Duodenal mucosa (tissue), 2 donors: ENCODE data around the gene IDH2.

ENCODE experiments used
- H3K27ac ChIP-seq: one replicate; pipeline ENCODE4 v1.7.0; 2013; ENCODE audit warnings: low read depth, low read length
- H3K27me3 ChIP-seq, 2 donors: one replicate each; pipeline ENCODE4 v1.7.0; 2013; ENCODE audit warnings: low read length in 2 of 2, control low read depth in 1 of 2; ENCODE audit not compliant: insufficient read depth in 2 of 2, control insufficient read depth in 1 of 2
- H3K36me3 ChIP-seq, 2 donors: one replicate each; pipeline ENCODE4 v1.7.0; 2013; ENCODE audit warnings: low read length in 2 of 2, control low read depth in 1 of 2; ENCODE audit not compliant: insufficient read depth in 2 of 2, control insufficient read depth in 1 of 2
- H3K4me1 ChIP-seq, 2 donors: one replicate each; pipeline ENCODE4 v1.7.0; 2013; ENCODE audit warnings: low read length in 2 of 2, control low read depth in 1 of 2; ENCODE audit not compliant: insufficient read depth in 2 of 2, control insufficient read depth in 1 of 2
- H3K4me3 ChIP-seq, 2 donors: one replicate each; pipeline ENCODE4 v1.7.0; 2013; ENCODE audit warnings: low read length in 2 of 2, low read depth in 1 of 2
- H3K9ac ChIP-seq, 2 donors: one replicate each; pipeline ENCODE4 v1.7.0; 2013; ENCODE audit warnings: low read length in 2 of 2, low read depth in 1 of 2
- H3K9me3 ChIP-seq, 2 donors: one replicate each; pipeline ENCODE4 v1.7.0; 2013; ENCODE audit warnings: low read length in 2 of 2, control low read depth in 1 of 2; ENCODE audit not compliant: control insufficient read depth in 1 of 2

The IDH2 gene

GRCh38 chr15:90084876-90085423, 17.3 kb downstream of the IDH2 start:
- H3K9me3 ChIP-seq = no peaks in the 10 kb centered on the region
- no peak overlapping the region for H3K9ac ChIP-seq
- H3K27me3 ChIP-seq = no peaks in the 10 kb centered on the region
- no peak overlapping the region for H3K27ac ChIP-seq
- H3K36me3 ChIP-seq = peaks cover 48 to 83% of the 10 kb centered on the region in 2 donors
- no peak overlapping the region for H3K4me3 ChIP-seq
- no peaks in the 10 kb centered on the region for H3K4me1 ChIP-seq

GRCh38 chr15:90083954-90084607, 18.2 kb downstream of the IDH2 start:
- no peaks in the 10 kb centered on the region for H3K27me3 ChIP-seq
- H3K4me3 ChIP-seq = no peak overlapping the region
- no peaks in the 10 kb centered on the region for H3K9me3 ChIP-seq
- H3K9ac ChIP-seq = no peak overlapping the region
- no peaks in the 10 kb centered on the region for H3K4me1 ChIP-seq
- H3K27ac ChIP-seq = no peak overlapping the region
- H3K36me3 ChIP-seq = peaks cover 51 to 83% of the 10 kb centered on the region in 2 donors

DNA sequence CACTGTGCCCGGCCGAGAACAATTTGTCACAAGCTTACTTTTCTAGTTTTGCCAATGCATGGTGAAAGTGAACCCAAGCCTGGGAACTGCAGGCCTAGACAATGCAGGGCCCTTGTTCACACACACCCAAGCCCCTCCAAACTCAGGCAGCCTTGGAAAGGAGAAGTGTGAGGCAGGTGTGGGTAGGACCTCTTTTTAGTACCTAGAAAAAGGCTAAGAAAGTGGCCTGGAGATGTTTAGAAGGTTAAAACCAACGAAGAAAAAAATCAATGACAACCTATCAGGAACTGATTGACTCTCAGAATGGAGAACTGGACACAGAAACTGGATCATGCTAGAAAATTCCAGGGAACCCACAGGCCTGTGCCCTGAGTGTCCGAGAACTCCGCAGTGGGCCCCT, 18.8 kb downstream of the IDH2 start:
- H3K27me3 ChIP-seq = no peaks in the 10 kb centered on the region
- H3K4me3 ChIP-seq = no peak overlapping the region
- no peaks in the 10 kb centered on the region for H3K9me3 ChIP-seq
- H3K36me3 ChIP-seq = peaks cover 50 to 86% of the 10 kb centered on the region in 2 donors
- H3K9ac ChIP-seq = no peak overlapping the region
- H3K27ac ChIP-seq = no peak overlapping the region
- no peaks in the 10 kb centered on the region for H3K4me1 ChIP-seq

DNA sequence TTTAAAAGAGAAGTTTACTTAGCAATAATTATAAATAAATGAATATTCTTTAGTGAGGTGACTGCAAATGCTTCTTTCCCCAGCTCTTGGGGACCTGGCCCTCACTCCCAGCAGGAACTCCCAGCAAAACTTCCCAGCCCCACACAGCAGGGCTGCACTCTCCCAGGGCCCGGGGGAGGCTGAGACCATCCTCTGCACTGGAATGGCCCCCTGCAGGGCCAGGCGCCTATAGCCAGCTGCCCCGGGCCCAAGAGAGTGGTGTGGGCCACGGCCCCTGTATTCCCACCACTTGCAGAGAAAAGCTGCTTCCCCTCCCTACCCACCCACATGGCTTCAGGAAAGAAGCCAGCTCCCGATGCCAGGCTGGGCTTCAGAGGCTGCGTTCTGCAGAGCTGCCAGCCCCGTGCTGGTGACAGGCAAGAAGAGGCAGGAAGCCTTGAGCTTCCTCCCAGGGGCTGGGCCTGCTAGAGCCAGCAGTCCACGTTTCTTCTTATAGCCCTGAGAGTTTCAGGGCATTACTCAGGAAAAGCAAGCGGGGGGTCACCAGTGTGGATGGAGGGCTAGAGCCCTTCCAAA, 20.0 kb downstream of the IDH2 start:
- no peaks in the 10 kb centered on the region for H3K27me3 ChIP-seq
- H3K4me3 ChIP-seq = no peak overlapping the region
- H3K27ac ChIP-seq = no peak overlapping the region
- peaks cover 43 to 80% of the 10 kb centered on the region in 2 donors for H3K36me3 ChIP-seq
- H3K9me3 ChIP-seq = no peaks in the 10 kb centered on the region
- H3K4me1 ChIP-seq = no peaks in the 10 kb centered on the region
- H3K9ac ChIP-seq = no peak overlapping the region

DNA sequence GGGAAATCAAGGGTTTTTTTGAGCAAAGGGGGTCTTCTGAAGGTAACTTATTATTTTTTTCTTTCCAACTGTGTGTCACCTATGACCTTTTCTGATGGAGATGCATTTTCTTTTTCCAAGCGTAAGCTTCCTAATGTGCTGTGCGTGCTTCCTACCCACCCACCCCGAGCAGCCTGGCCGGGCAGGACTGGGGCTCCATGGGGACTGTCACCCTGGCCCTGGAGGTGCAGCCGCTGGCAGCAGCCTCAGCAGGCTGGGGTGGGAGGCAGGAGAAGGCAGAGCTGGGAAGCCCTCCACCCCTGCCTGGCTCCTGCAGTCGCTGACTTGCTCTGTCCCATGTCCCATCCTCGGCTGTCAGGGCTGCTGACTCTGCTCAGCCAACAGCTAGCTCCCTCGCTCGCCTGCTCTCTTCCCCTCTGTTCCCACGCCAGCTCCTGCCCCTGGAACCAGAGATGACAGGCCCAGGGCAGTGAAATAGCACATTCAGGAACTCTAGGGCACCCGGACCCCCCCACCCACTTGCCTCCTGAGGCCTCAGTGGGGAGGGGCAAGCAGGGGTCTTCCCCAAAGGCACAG, 21.4 kb downstream of the IDH2 start:
- Histone ChIP-seq H3K4me3 (no peak overlapping the region), H3K9me3 (no peaks in the 10 kb centered on the region), H3K4me1 (peaks cover 4% of the 10 kb centered on the region in 2 donors), H3K27me3 (no peaks in the 10 kb centered on the region), H3K9ac (no peak overlapping the region), H3K27ac (no peak overlapping the region), H3K36me3 (peaks cover 40 to 75% of the 10 kb centered on the region in 2 donors)

- no peaks in the 10 kb centered on the region for H3K27me3 ChIP-seq
- peaks cover 36 to 72% of the 10 kb centered on the region in 2 donors for H3K36me3 ChIP-seq
- no peaks in the 10 kb centered on the region for H3K9me3 ChIP-seq
- H3K4me3 ChIP-seq = no peak overlapping the region
- H3K9ac ChIP-seq = no peak overlapping the region
- H3K4me1 ChIP-seq = peaks cover 6 to 9% of the 10 kb centered on the region in 2 donors
- no peak overlapping the region for H3K27ac ChIP-seq
These were observed 21.9 kb downstream of the IDH2 start for GRCh38 chr15:90080458-90080755.

GRCh38 chr15:90079619-90080457, 22.4 kb downstream of the IDH2 start:
- no peaks in the 10 kb centered on the region for H3K9me3 ChIP-seq
- H3K27ac ChIP-seq = no peak overlapping the region
- peaks cover 32 to 69% of the 10 kb centered on the region in 2 donors for H3K36me3 ChIP-seq
- H3K4me1 ChIP-seq = peaks cover 6 to 10% of the 10 kb centered on the region in 2 donors
- no peak overlapping the region for H3K4me3 ChIP-seq
- H3K27me3 ChIP-seq = no peaks in the 10 kb centered on the region
- H3K9ac ChIP-seq = no peak overlapping the region

- Histone ChIP-seq H3K27ac (no peak overlapping the region), H3K4me1 (peaks cover 6 to 10% of the 10 kb centered on the region in 2 donors)
These were observed 23.3 kb downstream of the IDH2 start for GRCh38 chr15:90078965-90079364.

GRCh38 chr15:90076716-90077115, 25.6 kb downstream of the IDH2 start:
- no peak overlapping the region for H3K9ac ChIP-seq
- H3K27me3 ChIP-seq = no peaks in the 10 kb centered on the region
- H3K9me3 ChIP-seq = no peaks in the 10 kb centered on the region
- no peak overlapping the region for H3K4me3 ChIP-seq
- peaks cover 30 to 69% of the 10 kb centered on the region in 2 donors for H3K36me3 ChIP-seq
- H3K4me1 ChIP-seq = peaks cover 6 to 10% of the 10 kb centered on the region in 2 donors
- no peak overlapping the region for H3K27ac ChIP-seq

More at GRCh38 chr15:90078965-90079364, 23.3 kb downstream of the IDH2 start:
- Histone ChIP-seq H3K4me3 (no peak overlapping the region), H3K9me3 (no peaks in the 10 kb centered on the region), H3K36me3 (peaks cover 32 to 69% of the 10 kb centered on the region in 2 donors), H3K9ac (no peak overlapping the region), H3K27me3 (no peaks in the 10 kb centered on the region)
